ENCODE measurements around the gene CRYBA2. TPM values are rescaled to one million over a fixed set of nuclear protein-coding genes. Genes with fewer than 3 reads are reported as not detected.

CRYBA2 gene
- total and polyA plus RNA-seq, 8 donors = 3.7 to 314 (median 13.2) TPM

DNA sequence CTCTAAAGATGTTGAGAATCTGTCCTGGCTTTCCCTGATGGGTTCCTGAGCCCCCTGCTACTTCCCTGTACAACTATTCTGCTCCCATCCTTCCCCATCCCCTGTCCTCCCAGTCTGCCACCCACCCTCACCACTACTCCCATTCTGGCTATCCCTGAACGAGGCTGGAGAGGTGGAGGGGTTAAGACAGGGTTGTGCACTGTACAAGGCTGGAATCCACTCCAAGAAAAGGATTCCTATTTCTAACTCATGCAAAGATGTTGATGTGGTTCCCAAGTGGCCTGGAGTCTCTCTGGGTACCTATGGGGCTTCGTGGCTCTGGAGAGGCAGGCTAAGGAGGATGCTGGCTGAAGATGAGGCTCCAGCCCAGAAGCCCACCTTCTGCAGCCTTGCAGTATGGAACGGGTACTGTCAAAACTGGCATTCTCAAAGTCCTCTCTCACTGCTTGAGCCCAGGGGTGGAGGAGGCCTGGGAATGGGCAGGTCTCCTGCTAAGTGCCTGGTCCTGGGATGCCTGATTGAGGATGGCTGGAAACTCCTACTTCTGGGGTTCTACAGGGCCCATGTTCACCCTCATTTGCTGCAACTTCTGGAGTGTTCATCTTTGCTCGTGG lies 7.0 kb downstream of the CRYBA2 start:
- Histone ChIP-seq H3K4me3 (no peak overlapping the region), H3K36me3 (no peaks in the 10 kb centered on the region), H3K9me3 (no peaks in the 10 kb centered on the region), H3K27ac (no peak overlapping the region), H3K4me1 (peaks cover 5 to 16% (median 14%) of the 10 kb centered on the region in 3 donors), H3K27me3 (peaks cover 0 to 49% (median 12%) of the 10 kb centered on the region in 4 donors)
- no peak for ATAC-seq
- peak in 1 of 6 donors; percentile 21 for DNase-seq
- 56% methylated on average over 4 of the region's 4 CpGs for WGBS, 2 donors
- intact Hi-C loops (cut with DNase I) = no loop called here
- TF ChIP-seq, protein P1, sequence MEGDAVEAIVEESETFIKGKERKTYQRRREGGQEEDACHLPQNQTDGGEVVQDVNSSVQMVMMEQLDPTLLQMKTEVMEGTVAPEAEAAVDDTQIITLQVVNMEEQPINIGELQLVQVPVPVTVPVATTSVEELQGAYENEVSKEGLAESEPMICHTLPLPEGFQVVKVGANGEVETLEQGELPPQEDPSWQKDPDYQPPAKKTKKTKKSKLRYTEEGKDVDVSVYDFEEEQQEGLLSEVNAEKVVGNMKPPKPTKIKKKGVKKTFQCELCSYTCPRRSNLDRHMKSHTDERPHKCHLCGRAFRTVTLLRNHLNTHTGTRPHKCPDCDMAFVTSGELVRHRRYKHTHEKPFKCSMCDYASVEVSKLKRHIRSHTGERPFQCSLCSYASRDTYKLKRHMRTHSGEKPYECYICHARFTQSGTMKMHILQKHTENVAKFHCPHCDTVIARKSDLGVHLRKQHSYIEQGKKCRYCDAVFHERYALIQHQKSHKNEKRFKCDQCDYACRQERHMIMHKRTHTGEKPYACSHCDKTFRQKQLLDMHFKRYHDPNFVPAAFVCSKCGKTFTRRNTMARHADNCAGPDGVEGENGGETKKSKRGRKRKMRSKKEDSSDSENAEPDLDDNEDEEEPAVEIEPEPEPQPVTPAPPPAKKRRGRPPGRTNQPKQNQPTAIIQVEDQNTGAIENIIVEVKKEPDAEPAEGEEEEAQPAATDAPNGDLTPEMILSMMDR (IDR thresholded peaks at IDR 0.05) = no peak
- FAIRE-seq = no peak

DNA sequence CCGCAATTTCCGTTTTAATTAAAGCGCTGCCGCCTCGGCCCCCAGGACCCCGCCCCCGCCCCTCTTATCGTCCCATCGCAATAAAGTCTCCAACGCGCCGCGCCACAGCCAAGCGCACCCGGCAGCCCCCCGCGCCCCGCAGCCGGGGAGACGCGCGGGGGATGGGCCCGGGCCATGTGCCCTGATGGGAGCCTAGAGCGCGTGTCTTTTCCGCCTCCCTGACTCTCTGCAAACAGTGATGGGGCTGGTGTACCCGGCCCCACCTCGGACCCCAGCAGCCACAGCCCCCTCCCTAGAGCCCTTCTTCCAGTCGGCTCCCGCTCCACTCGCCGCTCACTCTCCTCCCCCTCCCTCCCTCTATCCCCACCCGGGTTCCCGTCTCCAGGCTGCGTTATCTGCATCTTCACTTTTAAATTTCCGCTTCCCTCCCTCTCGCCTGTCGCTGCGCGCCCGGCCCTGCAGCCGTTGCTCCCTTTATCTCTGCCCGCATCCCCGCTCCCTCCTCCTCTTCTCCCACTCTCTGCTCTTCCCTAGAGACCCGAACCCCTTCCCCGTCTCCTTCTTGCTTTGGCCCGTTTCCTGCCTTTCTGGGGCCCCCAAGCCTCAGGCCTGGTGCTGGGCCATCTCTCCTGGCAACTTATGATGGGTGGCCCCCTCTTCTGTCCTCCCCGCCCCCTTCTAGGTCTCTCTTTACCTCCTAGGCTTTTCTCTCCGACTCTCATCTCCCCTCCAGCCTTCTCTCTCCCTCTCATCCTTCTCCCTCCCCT lies 7.7 kb downstream of the CRYBA2 start:
- 12 to 13% methylated on average over 26 to 49 of the region's 49 CpGs for WGBS, 2 donors
- DNase-seq (peak in 1 of 6 donors; percentile 56), ATAC-seq (peak in 2 of 4 donors; percentile 43 to 50), FAIRE-seq (no peak)
- intact Hi-C loops (cut with DNase I) = no loop called here
- H3K9me3 ChIP-seq = no peaks in the 10 kb centered on the region
- TF ChIP-seq, protein P1 (IDR thresholded peaks at IDR 0.05) = no peak
- no peaks in the 10 kb centered on the region for H3K36me3 ChIP-seq
- peaks cover 5 to 16% (median 16%) of the 10 kb centered on the region in 3 donors for H3K4me1 ChIP-seq
- peak overlapping the region in 1 of 4 donors; percentile 25 for H3K4me3 ChIP-seq
- H3K27ac ChIP-seq = no peak overlapping the region
- H3K27me3 ChIP-seq = peaks cover 0 to 55% (median 15%) of the 10 kb centered on the region in 4 donors

DNA sequence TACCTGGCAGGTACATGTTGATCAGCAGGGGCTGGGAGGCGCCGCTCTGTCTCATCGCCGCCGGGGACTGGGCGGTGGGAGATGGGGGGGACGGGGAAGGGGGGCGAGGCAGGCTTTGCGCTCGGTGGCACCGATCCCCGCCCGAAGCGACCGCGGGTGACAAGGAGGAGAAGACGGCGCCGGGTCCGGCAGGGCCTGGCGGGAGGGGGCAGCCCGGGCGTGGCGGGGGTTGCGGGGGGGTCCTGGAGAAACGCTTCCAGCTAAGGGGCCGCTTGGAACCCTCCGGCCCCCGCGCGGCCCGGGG lies 8.2 kb downstream of the CRYBA2 start, which contains the start of gene FEV:
Gene FEV (minus strand): TSS at position 164 of the 304 bp plus-strand sequence. CDS start 109 bp downstream, at position 55.
- peak within 1 kb of the TSS in 1 of 4 donors; percentile 25 for H3K4me3 ChIP-seq
- WGBS, 2 donors = 1 to 2% methylated on average over 16 to 32 of the region's 32 CpGs
- H3K27me3 ChIP-seq = peaks cover 0 to 55% (median 15%) of the 10 kb centered on the region in 4 donors

DNA sequence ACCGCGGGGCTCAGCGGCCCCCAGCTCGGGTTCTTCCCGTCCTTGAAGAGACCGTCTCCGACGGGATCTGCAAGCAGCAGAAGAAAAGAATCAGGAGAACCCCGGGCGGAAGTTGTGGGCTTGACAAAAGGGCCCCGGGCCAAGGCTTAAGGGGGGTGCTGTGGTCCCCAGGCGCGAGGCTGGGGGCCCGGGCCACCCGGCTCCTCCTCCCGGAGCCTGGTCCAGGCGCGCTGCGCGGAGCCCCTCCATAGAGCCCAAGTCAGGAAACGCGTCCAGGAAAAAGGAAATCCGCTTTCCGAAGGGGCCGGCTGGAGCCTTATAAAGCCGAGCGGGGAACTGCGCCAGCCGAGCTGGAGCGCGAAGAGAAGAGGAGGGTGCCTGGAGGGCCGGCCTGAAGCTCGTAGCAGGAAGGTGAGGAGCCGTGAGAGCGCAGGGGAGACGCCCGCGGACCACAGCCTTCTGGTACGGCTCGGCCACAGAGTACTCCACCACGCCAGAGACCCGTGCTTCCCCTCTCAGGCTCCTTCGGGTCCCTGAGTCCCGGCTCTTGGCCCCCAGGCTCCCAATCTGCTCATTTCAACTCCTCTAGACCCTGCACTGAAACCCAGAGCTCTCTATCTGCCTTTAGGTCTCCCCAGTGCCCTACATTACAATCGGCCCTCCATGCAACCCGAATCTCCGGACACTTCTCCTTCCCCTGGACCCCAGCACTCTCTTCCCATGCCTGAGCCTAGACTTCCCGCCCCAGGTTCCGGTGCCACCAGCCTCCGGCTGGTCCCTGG lies 8.8 kb downstream of the CRYBA2 start:
- H3K36me3 ChIP-seq = no peaks in the 10 kb centered on the region
- H3K27ac ChIP-seq = no peak overlapping the region
- ATAC-seq (peak in 3 of 4 donors; percentile 9 to 21 (median 14)), FAIRE-seq (no peak), DNase-seq (peak in 3 of 6 donors; percentile 25 to 78 (median 62))
- H3K27me3 ChIP-seq = peaks cover 0 to 52% (median 15%) of the 10 kb centered on the region in 4 donors
- peaks cover 5 to 16% (median 16%) of the 10 kb centered on the region in 3 donors for H3K4me1 ChIP-seq
- H3K4me3 ChIP-seq = peak overlapping the region in 1 of 4 donors; percentile 25
- TF ChIP-seq, protein P1 (IDR thresholded peaks at IDR 0.05) = no peak
- intact Hi-C loops (cut with DNase I) = no loop called here
- 1 to 3% methylated on average over 44 to 50 of the region's 50 CpGs for WGBS, 2 donors
- H3K9me3 ChIP-seq = no peaks in the 10 kb centered on the region

More for the DNA sequence above, 8.2 kb downstream of the CRYBA2 start, which contains the start of gene FEV:
- intact Hi-C loops (cut with DNase I) = no loop called here
- Histone ChIP-seq H3K4me1 (peaks cover 5 to 16% (median 16%) of the 10 kb centered on the region in 3 donors), H3K36me3 (no peaks in the 10 kb centered on the region), H3K27ac (no peak within 1 kb of the TSS), H3K9me3 (no peaks in the 10 kb centered on the region)
- no peak for ATAC-seq
- DNase-seq = peak in 3 of 6 donors; percentile 18 to 80 (median 57)
- TF ChIP-seq, protein P1 (IDR thresholded peaks at IDR 0.05) = no peak
- FAIRE-seq = no peak

Measured in pancreas (tissue), 10 donors.